Measurements from ENCODE around the gene POLR1E.

DNA sequence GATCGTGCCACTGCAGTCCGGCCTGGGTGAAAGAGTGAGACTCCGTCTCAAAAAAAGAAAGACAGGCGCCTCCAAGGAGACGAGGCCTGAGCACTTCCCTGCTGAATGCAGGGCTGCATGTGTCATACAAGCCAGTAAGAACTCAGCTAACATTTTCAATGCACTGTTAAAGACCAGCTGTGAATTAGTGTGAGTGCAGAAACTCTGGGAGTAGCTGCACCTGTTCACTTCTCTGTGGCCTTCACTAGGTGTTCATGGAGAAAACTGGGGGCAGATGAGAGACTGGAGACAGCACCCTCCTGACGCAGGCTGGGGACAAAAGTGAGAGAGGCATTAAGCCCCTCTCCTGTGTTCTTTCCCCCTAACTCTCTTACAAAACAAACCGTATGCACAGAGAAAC, 48.7 kb downstream of the POLR1E start:
- TF ChIP-seq, protein P1, sequence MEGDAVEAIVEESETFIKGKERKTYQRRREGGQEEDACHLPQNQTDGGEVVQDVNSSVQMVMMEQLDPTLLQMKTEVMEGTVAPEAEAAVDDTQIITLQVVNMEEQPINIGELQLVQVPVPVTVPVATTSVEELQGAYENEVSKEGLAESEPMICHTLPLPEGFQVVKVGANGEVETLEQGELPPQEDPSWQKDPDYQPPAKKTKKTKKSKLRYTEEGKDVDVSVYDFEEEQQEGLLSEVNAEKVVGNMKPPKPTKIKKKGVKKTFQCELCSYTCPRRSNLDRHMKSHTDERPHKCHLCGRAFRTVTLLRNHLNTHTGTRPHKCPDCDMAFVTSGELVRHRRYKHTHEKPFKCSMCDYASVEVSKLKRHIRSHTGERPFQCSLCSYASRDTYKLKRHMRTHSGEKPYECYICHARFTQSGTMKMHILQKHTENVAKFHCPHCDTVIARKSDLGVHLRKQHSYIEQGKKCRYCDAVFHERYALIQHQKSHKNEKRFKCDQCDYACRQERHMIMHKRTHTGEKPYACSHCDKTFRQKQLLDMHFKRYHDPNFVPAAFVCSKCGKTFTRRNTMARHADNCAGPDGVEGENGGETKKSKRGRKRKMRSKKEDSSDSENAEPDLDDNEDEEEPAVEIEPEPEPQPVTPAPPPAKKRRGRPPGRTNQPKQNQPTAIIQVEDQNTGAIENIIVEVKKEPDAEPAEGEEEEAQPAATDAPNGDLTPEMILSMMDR (IDR thresholded peaks at IDR 0.05), result no peak
- TF ChIP-seq POLR2A (IDR thresholded peaks at IDR 0.05), result no peak
